Natural killer cell (primary cell): ENCODE data around the gene LRP1B. TPM values are rescaled to one million over a fixed set of nuclear protein-coding genes. Genes with fewer than 3 reads are reported as not detected.

Source experiments
- ATAC-seq, 3 donors: fragments of 150-1000 bp in 2 of 3; fragments of 200-7000 bp in 1 of 3; cut with Tn5 transposase; 1 replicate in 1 of 3; 2 replicates in 2 of 3; pipeline ENCODE4 v1.10.0; 2021; ENCODE audit warnings: mild to moderate bottlenecking in 2 of 3, moderate library complexity in 2 of 3
- DNase-seq, 2 donors: peaks; one replicate each; pipeline versions ENCODE4 v3.0.0 to v3.0.0-alpha.2; 2013 to 2021; ENCODE audit warnings: mixed read lengths in 1 of 2
- H3K27ac ChIP-seq: one replicate; pipeline ENCODE4 v1.5.1; 2013; ENCODE audit warnings: mild to moderate bottlenecking, low read length
- H3K27me3 ChIP-seq: one replicate; pipeline ENCODE4 v1.6.1; 2013; ENCODE audit warnings: low read length; ENCODE audit not compliant: control insufficient read depth, insufficient read depth
- H3K36me3 ChIP-seq: one replicate; pipeline ENCODE4 v1.6.1; 2013; ENCODE audit warnings: low read length; ENCODE audit not compliant: control insufficient read depth, insufficient read depth
- H3K4me1 ChIP-seq: one replicate; pipeline ENCODE4 v1.6.1; 2013; ENCODE audit warnings: low read length; ENCODE audit not compliant: control insufficient read depth, insufficient read depth
- H3K4me3 ChIP-seq: one replicate; pipeline ENCODE4 v1.5.1; 2013; ENCODE audit warnings: low read length
- H3K9me3 ChIP-seq: one replicate; pipeline ENCODE4 v1.6.1; 2013; ENCODE audit warnings: low read length; ENCODE audit not compliant: control insufficient read depth, insufficient read depth
- H3K27ac Mint-ChIP-seq, 2 donors: one replicate each; pipeline ENCODE4 v1.8.0; 2022; ENCODE audit warnings: mild to moderate bottlenecking in 2 of 2, mixed read lengths in 2 of 2, moderate library complexity in 1 of 2
- H3K27me3 Mint-ChIP-seq, 2 donors: one replicate each; pipeline ENCODE4 v1.8.0; 2022; ENCODE audit warnings: low read depth in 2 of 2, mixed read lengths in 2 of 2
- H3K36me3 Mint-ChIP-seq: one replicate; pipeline ENCODE4 v1.8.0; 2022; ENCODE audit warnings: mixed read lengths
- H3K4me1 Mint-ChIP-seq, 2 donors: one replicate each; pipeline ENCODE4 v1.8.0; 2022; ENCODE audit warnings: mixed read lengths in 2 of 2
- H3K4me3 Mint-ChIP-seq: one replicate; pipeline ENCODE4 v1.8.0; 2022; ENCODE audit warnings: mild to moderate bottlenecking, moderate library complexity, mixed read lengths
- H3K9me3 Mint-ChIP-seq, 2 donors: one replicate each; pipeline ENCODE4 v1.8.0; 2022; ENCODE audit warnings: mixed read lengths in 2 of 2
- CTCF ChIP-seq: fragments of 200-600 bp; IDR thresholded peaks from one replicate; pipeline ENCODE4 v1.8.0; 2022; ENCODE audit warnings: antibody characterized with exemption
- WGBS: methylation state at CpG from one replicate; pipeline ENCODE4 v1.1.7; 2013; ENCODE audit warnings: missing lambda C conversion rate; ENCODE audit not compliant: insufficient coverage; 5-methylcytosine and 5-hydroxymethylcytosine counted together
- intact Hi-C: fragments of 100-400 bp; cut with micrococcal nuclease; formaldehyde crosslinking; loops from one replicate; pipeline ENCODE4 v1.14.2; 2022
- total RNA-seq, 4 donors: library from RNA; stranded (reverse); fragments of 120-200 nt in 1 of 4; gene quantifications; one replicate each; pipeline versions ENCODE4 v1.2.3 to v1.2.4, GENCODE V29; 2013 to 2022

LRP1B gene
- total RNA-seq, 3 donors from 2014 or later (not counting 1 experiment from before 2014, with no cell fraction given) = 0.05 TPM; not detected in 2

- Mint-ChIP-seq H3K27ac (no peak overlapping the region), H3K9me3 (peaks cover 4 to 12% of the 10 kb centered on the region in 2 donors), H3K27me3 (no peaks in the 10 kb centered on the region), H3K4me1 (no peaks in the 10 kb centered on the region), H3K4me3 (no peak overlapping the region), H3K36me3 (no peaks in the 10 kb centered on the region)
- no peak overlapping the region for H3K4me3 ChIP-seq
- H3K27me3 ChIP-seq = no peaks in the 10 kb centered on the region
- H3K9me3 ChIP-seq = peaks cover 7% of the 10 kb centered on the region
- ATAC-seq = no peak
- DNase-seq = no peak
- TF ChIP-seq CTCF = no peak
- no peaks in the 10 kb centered on the region for H3K36me3 ChIP-seq
- no peaks in the 10 kb centered on the region for H3K4me1 ChIP-seq
- intact Hi-C loops = no loop called here
- H3K27ac ChIP-seq = no peak overlapping the region
- WGBS = 100% methylated on average over 1 of the region's 1 CpG
Observed at GRCh38 chr2:140876015-140876414, 1254.8 kb downstream of the LRP1B start.

- ATAC-seq = no peak
- Mint-ChIP-seq H3K36me3 (no peaks in the 10 kb centered on the region), H3K4me3 (no peak overlapping the region), H3K27me3 (no peaks in the 10 kb centered on the region), H3K9me3 (peaks cover 7 to 16% of the 10 kb centered on the region in 2 donors), H3K4me1 (no peaks in the 10 kb centered on the region), H3K27ac (no peak overlapping the region)
- Histone ChIP-seq H3K36me3 (no peaks in the 10 kb centered on the region), H3K9me3 (peaks cover 9% of the 10 kb centered on the region), H3K27me3 (no peaks in the 10 kb centered on the region), H3K27ac (no peak overlapping the region), H3K4me3 (no peak overlapping the region), H3K4me1 (no peaks in the 10 kb centered on the region)
- TF ChIP-seq CTCF = no peak
- intact Hi-C loops = no loop called here
- DNase-seq = no peak
Observed at GRCh38 chr2:140873915-140874531, 1256.8 kb downstream of the LRP1B start.

GRCh38 chr2:140869925-140870324 lies 1260.9 kb downstream of the LRP1B start:
- no peak for TF ChIP-seq CTCF
- ATAC-seq (no peak), DNase-seq (no peak)
- Histone ChIP-seq H3K9me3 (peaks cover 9% of the 10 kb centered on the region), H3K36me3 (no peaks in the 10 kb centered on the region), H3K27ac (no peak overlapping the region), H3K4me1 (no peaks in the 10 kb centered on the region), H3K27me3 (no peaks in the 10 kb centered on the region), H3K4me3 (no peak overlapping the region)
- Mint-ChIP-seq H3K4me1 (no peaks in the 10 kb centered on the region), H3K36me3 (no peaks in the 10 kb centered on the region), H3K27me3 (no peaks in the 10 kb centered on the region), H3K4me3 (no peak overlapping the region), H3K27ac (no peak overlapping the region), H3K9me3 (peaks cover 10 to 20% of the 10 kb centered on the region in 2 donors)
- intact Hi-C loops = no loop called here

- H3K4me1 Mint-ChIP-seq = no peaks in the 10 kb centered on the region
- no peak overlapping the region for H3K27ac Mint-ChIP-seq
- H3K27ac ChIP-seq = no peak overlapping the region
Observed at GRCh38 chr2:140869107-140869506, 1261.7 kb downstream of the LRP1B start.

More at GRCh38 chr2:140869107-140869506, 1261.7 kb downstream of the LRP1B start:
- H3K9me3 ChIP-seq = peaks cover 6% of the 10 kb centered on the region
- no peaks in the 10 kb centered on the region for H3K36me3 Mint-ChIP-seq
- DNase-seq = no peak
- no peaks in the 10 kb centered on the region for H3K27me3 Mint-ChIP-seq
- peaks cover 10 to 20% of the 10 kb centered on the region in 2 donors for H3K9me3 Mint-ChIP-seq
- H3K4me3 ChIP-seq = no peak overlapping the region
- no peak for ATAC-seq
- no peak for TF ChIP-seq CTCF
- intact Hi-C loops = no loop called here
- H3K27me3 ChIP-seq = no peaks in the 10 kb centered on the region
- no peaks in the 10 kb centered on the region for H3K4me1 ChIP-seq
- 91% methylated on average over 3 of the region's 3 CpGs for WGBS
- H3K4me3 Mint-ChIP-seq = no peak overlapping the region
- H3K36me3 ChIP-seq = no peaks in the 10 kb centered on the region
